Left lung (tissue), 10 donors: ENCODE results near the gene CAB39. TPM values are rescaled to one million over a fixed set of nuclear protein-coding genes. Genes with fewer than 3 reads are reported as not detected.

ENCODE experiments used
- ATAC-seq: fragments of 200-7000 bp; cut with Tn5 transposase; one replicate; pipeline ENCODE4 v1.9.1; 2020; ENCODE audit warnings: moderate library complexity
- DNase-seq, 4 donors: peaks; one replicate each; pipeline ENCODE4 v3.0.0-alpha.2; 2013 to 2020
- H3K27ac ChIP-seq, 2 donors: fragments of 200-600 bp; sonication (generic) in 1 of 2; one replicate each; pipeline versions ENCODE4 v1.5.0 to v1.8.0; 2020 to 2021
- H3K27me3 ChIP-seq, 2 donors: fragments of 200-600 bp; sonication (generic) in 1 of 2; one replicate each; pipeline versions ENCODE4 v1.5.0 to v1.8.0; 2020 to 2021
- H3K36me3 ChIP-seq, 2 donors: fragments of 200-600 bp; sonication (generic) in 1 of 2; one replicate each; pipeline versions ENCODE4 v1.5.0 to v1.8.0; 2020 to 2021
- H3K4me1 ChIP-seq, 2 donors: fragments of 200-600 bp; one replicate each; pipeline ENCODE4 v1.8.0; 2021
- H3K4me3 ChIP-seq, 2 donors: fragments of 200-600 bp; sonication (generic) in 1 of 2; one replicate each; pipeline versions ENCODE4 v1.5.0 to v1.8.0; 2020 to 2021; ENCODE audit warnings: mild to moderate bottlenecking in 1 of 2
- H3K9me3 ChIP-seq, 2 donors: fragments of 200-600 bp; sonication (generic) in 1 of 2; one replicate each; pipeline versions ENCODE4 v1.5.0 to v1.8.0; 2020 to 2021
- intact Hi-C, 2 donors: fragments of 100-400 bp; cut with DNase I; formaldehyde crosslinking; loops; one replicate each; pipeline versions ENCODE4 v1.11.2 to v1.14.2; 2022
- polyA plus RNA-seq, 6 donors: library from polyadenylated mRNA; unstranded; fragments of 120-200 nt; gene quantifications; one replicate each; pipeline ENCODE4 v1.2.1, GENCODE V29; 2013; ENCODE audit not compliant: insufficient read length in 6 of 6
- total RNA-seq, 2 donors: library from RNA; stranded (reverse); fragmentation: NEBNext Ultra II Directional; extraction: Animal tissue kit (Norgen Biotek cat#: 25700); gene quantifications; one replicate each; pipeline ENCODE4 v1.2.1, GENCODE V29; 2021
- TF ChIP-seq, protein P1 (sequence below), 2 donors: fragments of 200-600 bp; sonication (generic) in 1 of 2; IDR thresholded peaks; one replicate each; pipeline versions ENCODE4 v1.5.0 to v1.8.0; 2021; ENCODE audit warnings: antibody characterized with exemption in 2 of 2
- donor health status: DM: no; HTN: yes; CAD: no.
- donor health status: DM: no; HTN: no; CAD: no.

CAB39 gene
- total and polyA plus RNA-seq, 8 donors, result 52.9 to 86.5 (median 63.3) TPM

DNA sequence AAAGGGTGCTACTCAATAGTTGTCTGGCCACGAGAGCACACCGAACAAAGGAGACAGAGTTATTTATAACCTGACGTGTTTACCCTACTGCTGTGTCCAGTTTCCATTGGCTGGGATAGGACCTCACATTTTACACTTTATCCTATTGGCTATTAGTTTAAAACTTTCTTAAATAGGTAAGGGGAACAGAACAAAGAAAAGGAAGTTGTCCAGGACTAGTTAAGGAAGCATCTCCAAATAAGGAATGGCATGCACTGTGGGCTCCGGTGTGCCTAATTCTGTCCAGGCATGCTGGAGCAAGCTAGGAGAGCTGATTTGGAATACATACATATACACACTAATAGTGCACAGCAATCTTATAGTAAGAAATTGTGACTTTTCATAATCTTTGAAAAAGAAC lies 72.2 kb downstream of the CAB39 start:
- H3K9me3 ChIP-seq, result peaks cover 0 to 13% of the 10 kb centered on the region in 2 donors
- H3K27me3 ChIP-seq, result no peaks in the 10 kb centered on the region
- peaks cover 2 to 13% of the 10 kb centered on the region in 2 donors for H3K36me3 ChIP-seq
- DNase-seq (no peak), ATAC-seq (no peak)
- peaks cover 8 to 50% of the 10 kb centered on the region in 2 donors for H3K4me1 ChIP-seq
- H3K4me3 ChIP-seq, result no peak overlapping the region
- intact Hi-C loops, result no loop called here
- TF ChIP-seq, protein P1, sequence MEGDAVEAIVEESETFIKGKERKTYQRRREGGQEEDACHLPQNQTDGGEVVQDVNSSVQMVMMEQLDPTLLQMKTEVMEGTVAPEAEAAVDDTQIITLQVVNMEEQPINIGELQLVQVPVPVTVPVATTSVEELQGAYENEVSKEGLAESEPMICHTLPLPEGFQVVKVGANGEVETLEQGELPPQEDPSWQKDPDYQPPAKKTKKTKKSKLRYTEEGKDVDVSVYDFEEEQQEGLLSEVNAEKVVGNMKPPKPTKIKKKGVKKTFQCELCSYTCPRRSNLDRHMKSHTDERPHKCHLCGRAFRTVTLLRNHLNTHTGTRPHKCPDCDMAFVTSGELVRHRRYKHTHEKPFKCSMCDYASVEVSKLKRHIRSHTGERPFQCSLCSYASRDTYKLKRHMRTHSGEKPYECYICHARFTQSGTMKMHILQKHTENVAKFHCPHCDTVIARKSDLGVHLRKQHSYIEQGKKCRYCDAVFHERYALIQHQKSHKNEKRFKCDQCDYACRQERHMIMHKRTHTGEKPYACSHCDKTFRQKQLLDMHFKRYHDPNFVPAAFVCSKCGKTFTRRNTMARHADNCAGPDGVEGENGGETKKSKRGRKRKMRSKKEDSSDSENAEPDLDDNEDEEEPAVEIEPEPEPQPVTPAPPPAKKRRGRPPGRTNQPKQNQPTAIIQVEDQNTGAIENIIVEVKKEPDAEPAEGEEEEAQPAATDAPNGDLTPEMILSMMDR (IDR thresholded peaks at IDR 0.05), result no peak
- peak overlapping the region in 1 of 2 donors; percentile 41 for H3K27ac ChIP-seq

DNA sequence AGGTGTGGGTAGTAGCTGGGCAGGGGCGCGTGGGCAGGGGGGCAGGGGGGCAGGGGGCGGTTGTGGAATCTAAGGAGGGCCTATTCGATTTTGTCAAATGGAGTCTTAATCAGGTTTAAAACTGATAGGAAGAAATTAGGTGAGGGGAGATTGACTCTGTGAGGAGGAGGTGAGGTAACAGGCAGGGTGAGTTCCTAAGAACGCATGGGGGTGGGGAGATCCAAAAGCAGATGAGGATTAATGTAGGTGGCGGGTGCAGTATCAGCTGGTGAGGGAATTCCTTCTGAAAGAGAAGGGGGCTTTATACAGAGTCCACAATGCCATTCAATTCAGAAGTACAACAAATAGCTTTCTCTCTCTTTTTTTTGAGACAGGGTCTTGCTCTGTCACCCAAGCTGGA lies 72.7 kb downstream of the CAB39 start:
- no peak for ATAC-seq
- Histone ChIP-seq H3K4me1 (peaks cover 8 to 49% of the 10 kb centered on the region in 2 donors), H3K36me3 (peaks cover 2 to 19% of the 10 kb centered on the region in 2 donors), H3K27me3 (no peaks in the 10 kb centered on the region), H3K9me3 (peaks cover 0 to 13% of the 10 kb centered on the region in 2 donors), H3K27ac (no peak overlapping the region), H3K4me3 (no peak overlapping the region)
- no peak for DNase-seq
- TF ChIP-seq, protein P1 (IDR thresholded peaks at IDR 0.05), result no peak
- intact Hi-C loops, result no loop called here

DNA sequence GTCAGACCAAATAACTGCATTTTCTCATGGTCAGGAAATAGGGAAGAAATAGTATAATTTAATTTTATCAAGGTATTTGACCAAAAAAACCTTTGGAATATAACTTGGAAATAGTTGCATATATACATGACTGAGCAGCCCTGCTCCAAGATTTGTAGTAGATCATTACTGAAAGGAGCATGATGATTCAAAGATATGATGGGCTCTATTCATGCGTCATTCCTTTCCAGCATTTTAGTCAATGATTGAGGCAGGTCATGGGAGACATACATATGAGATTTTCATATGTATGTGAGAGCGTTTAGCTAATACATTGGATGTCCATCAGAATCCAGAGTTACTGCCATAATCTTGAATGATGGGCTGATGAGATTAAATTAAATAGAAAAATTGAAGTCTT lies 74.5 kb downstream of the CAB39 start:
- Histone ChIP-seq H3K36me3 (peaks cover 2 to 35% of the 10 kb centered on the region in 2 donors), H3K4me3 (no peak overlapping the region), H3K27me3 (no peaks in the 10 kb centered on the region), H3K4me1 (peaks cover 0 to 34% of the 10 kb centered on the region in 2 donors), H3K27ac (no peak overlapping the region), H3K9me3 (peaks cover 0 to 13% of the 10 kb centered on the region in 2 donors)
- intact Hi-C loops, result no loop called here
- DNase-seq (no peak), ATAC-seq (no peak)
- TF ChIP-seq, protein P1 (IDR thresholded peaks at IDR 0.05), result no peak

DNA sequence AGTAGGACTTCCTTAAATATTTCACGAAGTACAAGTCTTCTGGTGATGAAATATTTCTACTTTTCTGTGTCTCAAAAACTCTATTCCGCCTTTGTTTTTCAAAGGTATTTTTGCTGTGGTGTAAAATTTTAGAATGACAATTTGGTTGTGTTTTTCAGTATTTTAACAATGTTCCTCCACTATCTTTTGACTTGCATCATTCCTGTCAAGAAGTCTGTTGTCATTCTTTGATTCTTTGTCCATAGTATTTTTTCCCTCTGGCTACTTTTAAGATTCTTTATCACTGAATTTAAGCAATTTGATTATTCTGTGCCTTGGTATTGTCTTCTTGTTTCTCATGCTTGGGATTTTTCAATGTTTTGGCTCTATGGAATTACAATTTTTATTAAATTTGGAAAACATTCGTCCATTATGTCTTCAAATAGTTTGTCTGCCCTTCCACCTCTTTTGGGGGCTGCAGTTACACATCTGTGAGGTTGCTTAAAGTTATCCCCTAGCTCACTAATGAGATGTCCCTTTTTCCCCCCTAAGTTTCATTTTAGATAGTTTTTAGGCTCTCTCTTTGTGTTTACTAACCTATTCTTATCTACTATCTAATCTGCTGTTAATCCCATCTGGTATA lies 76.0 kb downstream of the CAB39 start:
- intact Hi-C loops, result no loop called here
- no peak overlapping the region for H3K27ac ChIP-seq
- TF ChIP-seq, protein P1 (IDR thresholded peaks at IDR 0.05), result no peak
- peaks cover 0 to 13% of the 10 kb centered on the region in 2 donors for H3K9me3 ChIP-seq
- H3K4me3 ChIP-seq, result no peak overlapping the region
- DNase-seq (no peak), ATAC-seq (no peak)
- H3K4me1 ChIP-seq, result peaks cover 7 to 38% of the 10 kb centered on the region in 2 donors
- no peaks in the 10 kb centered on the region for H3K27me3 ChIP-seq
- H3K36me3 ChIP-seq, result peaks cover 2 to 32% of the 10 kb centered on the region in 2 donors

DNA sequence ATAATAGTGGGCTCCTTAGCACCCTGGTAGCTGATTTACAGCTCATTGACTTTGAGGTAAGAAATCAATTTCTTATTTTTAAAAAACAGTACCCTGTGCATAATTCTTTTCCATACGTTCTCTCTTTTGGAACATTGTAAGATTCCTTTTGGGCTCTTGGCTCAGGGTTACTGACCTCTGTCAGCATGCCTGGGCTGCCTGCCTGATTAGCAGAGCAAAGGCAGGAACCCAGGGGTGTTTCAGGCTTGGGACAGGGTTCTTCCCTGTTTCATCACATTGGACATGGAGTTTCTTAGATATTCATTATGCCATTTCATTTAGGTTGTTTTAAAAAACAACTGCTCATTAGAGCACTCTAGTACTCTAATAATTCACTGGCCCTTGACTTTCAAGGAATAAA lies 78.3 kb downstream of the CAB39 start:
- TF ChIP-seq, protein P1 (IDR thresholded peaks at IDR 0.05), result no peak
- Histone ChIP-seq H3K4me1 (peaks cover 17 to 38% of the 10 kb centered on the region in 2 donors), H3K4me3 (no peak overlapping the region), H3K36me3 (peaks cover 2 to 32% of the 10 kb centered on the region in 2 donors), H3K27me3 (no peaks in the 10 kb centered on the region), H3K9me3 (peaks cover 0 to 13% of the 10 kb centered on the region in 2 donors), H3K27ac (no peak overlapping the region)
- intact Hi-C loops, result no loop called here
- ATAC-seq (no peak), DNase-seq (no peak)
